HG02885 (cell line): Measurements from ENCODE around the gene SLC44A5.
"Not testable (repeated sequence)": the region's sequence is repeated elsewhere in the genome, so short reads cannot be mapped to it uniquely, and the experiment has no call there.

Experiments
- ATAC-seq: cut with Tn5 transposase; IDR thresholded peaks from one replicate; pipeline ENCODE4 v1.9.1; 2021; ENCODE audit warnings: mild to moderate bottlenecking; ENCODE audit not compliant: unreplicated experiment, poor library complexity

Gene SLC44A5

DNA sequence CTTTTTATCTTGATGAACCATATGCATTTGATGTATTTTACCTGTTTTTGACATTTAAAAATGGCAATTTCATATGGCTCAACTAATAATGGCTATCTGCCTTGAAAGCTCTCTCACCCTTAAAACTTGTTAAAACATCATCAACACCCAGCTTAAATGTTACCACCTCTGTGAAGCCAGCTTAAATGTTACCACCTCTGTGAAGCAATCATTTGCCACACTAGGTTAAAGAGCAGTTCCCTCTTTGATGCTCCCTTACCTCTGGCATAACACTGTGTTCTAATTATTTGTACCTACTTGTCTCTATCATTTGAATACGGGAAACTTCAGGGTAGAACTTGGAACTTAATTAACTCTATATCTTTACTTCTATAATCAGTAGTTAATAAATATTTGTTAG is 294.7 kb downstream of the SLC44A5 start:
- no peak for ATAC-seq

DNA sequence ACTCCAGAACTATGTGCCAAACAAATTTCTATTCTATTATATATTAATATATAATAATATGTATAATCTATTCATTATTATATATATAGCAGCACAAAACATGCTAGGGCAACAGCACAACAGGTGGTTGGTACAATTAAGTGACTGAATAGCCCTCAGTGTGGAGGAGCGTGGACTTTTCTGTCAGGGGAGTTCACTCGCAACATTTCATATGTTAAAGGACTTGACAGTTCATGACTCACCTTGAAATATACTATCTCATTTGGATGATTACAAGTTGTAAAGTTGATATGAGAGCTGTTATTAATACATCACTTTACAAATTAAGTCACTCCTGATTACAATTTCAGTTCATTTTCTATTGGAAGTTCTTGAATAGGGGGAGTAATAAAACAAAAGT is 298.3 kb downstream of the SLC44A5 start:
- ATAC-seq: no peak

DNA sequence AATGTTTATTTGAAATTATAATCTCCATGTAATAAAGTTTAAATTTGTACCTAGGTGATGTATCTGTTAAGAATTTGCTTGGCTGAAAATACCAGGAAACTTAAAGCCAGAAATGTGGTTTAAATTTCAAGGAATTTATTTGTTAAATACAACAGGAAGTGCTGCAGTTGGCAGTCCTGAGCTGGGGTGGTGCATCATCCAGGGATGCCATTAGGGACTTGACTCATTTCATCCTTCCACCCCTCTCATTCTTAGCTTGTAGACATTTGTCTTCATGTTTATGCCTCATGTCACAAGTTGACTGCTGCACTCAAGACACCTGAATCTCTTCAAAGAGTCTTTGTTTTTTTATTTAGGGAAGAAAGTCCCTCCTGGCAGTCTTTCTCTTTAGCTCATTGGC is 300.8 kb downstream of the SLC44A5 start:
- ATAC-seq: no peak

DNA sequence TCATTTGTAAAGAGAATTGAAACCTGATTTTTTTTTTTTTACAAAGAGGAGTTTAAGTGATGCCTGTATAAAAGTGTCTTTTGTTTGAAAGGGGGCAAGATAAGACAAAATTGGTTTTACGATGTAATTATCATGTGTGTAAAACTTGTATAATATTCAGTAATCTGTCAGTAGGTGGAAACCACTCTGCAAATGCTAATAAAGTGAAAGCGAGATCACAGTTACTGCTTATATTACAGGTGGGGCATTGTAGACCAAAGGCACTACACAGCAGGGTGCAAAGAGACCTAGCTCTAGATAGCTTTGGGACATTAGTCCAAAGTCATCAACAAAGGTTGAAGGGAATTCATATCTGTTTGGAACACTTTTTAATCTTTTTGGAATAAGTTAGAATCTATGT is 302.5 kb downstream of the SLC44A5 start:
- ATAC-seq: no peak

DNA sequence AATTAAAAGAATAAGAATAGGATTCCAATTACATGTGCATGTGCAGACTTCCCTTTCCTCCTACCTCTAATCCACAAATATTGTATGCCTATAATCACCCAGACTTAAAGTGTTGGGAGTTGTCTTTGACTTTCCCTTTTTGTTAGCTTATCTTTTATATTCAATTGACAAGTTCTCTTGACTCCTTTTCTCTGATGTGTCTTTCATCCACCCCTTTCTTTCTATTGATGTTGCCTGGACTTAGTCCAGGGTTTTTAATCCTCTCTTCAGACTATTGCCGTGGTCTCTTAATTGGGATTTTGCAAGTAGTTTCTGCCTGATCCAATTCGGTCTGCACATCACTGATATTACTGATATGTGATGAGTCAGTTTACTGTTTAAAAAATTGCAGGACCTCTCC is 305.9 kb downstream of the SLC44A5 start:
- no peak for ATAC-seq

DNA sequence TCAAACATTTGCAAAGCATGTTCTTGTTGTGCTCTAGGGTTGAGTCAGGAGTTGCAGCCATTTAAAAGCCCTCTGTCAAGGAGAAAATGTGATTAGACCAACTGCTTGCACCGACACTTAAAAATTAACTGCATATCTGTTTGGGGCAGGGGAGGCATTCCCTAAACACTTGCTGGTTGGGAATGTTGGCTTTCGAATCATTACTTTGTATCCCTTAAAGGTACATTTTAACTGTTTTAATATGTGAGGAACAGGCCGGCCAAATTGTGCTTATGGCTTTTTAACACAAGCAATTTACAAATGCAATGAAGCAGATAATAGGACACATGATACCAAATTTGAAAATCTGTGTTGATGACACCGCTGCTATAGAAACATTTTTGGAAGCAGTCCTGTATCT is 317.6 kb downstream of the SLC44A5 start:
- ATAC-seq: no peak

DNA sequence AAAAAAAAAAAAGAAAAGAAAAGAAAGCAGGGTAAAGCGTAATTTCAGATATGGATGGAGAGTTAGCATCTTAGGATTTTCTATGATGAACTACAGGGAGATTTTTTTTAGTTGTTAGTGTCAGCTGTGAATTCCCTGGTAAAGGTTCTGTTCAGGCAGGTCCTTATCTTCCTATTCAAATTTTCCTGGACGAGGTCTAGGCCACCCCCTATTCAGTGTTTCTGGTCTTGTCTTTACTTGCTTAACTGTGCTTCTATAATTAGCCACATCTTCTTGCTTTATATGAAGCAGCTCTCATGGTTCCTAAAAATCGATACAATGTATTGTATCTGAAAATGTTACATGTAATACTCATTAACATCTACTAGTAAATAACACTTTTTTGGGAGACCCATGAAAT is 318.9 kb downstream of the SLC44A5 start:
- ATAC-seq: no peak

DNA sequence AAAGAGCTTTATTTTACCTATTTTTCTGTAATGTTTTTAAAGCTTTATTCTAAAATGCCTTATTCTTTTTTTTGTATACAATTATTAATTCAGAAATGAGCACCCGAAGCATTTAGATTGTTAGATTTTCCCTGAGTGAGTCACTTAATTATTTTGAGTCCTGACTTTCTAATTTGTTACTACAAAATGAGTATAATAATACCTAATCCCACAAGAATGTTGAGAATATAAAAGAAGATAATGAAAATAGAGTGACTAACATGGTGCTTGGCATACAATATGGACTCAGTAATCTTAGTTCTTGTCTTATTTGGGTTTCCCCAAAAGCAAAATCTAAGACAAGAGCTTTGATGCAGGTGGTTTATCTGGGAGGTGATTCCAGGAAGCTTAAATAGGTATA is 334.5 kb downstream of the SLC44A5 start:
- no peak for ATAC-seq

DNA sequence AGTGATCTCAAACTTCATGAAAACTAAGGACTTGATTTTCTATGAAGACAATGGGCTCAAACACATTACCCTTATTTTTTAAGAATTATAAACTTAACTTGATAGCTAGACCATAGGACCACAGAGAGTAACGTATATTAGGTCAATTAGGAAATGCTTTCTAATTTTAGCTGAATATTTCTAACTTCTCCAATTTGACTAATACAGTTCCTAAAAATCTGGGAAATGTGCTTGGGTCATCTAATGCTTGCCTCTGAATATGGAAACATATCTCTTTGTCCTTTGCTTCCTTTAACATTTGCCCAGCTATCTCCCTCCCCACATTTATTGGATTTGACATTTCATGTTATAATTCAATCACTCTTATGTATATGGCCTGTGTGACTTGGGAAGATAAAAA is 335.3 kb downstream of the SLC44A5 start:
- no peak for ATAC-seq

DNA sequence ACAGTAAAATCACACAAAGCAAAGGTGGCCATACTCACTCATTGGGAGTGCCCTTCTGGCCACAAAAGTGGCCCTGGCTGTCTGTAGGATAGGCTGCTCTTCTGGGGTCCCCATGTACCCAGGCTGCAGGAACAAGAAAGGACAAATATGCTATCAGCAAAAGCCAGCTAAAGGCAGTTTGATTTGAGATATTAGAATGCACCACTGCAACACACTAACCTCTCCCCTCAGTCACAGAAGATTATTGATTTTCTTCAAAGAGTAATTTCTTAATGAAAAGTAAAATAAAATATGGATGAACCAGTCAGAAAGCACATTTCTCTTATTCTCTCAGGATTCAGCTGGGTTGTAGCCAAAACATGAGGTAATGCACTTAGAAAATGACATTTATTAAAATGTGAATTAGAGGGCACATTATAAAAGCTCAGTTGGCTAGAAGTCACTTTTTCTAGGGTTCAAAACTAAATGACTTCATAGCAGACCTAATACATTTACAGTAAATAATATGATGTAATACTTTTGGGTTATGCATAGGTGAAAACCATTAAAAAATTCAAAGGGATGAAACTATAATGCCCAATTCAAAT is 335.9 kb downstream of the SLC44A5 start:
- ATAC-seq: no peak

DNA sequence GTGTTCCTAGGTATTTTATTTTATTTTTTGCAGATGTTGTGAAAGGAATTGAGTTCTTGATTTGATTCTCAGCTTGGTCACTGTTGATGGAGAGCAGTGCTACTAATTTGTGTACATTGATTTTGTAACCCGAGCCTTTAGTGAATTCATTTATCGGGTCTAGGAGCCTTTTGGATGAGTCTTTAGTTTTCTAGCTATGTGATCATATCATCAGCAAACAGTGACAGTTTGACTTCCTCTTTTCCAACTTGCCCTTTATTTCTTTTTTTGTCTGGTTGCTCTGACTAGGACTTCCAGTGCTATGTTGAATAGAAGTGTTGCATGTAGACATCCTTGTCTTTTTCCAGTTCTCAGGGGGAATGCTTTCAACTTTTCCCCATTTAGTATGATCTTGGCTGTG is 337.8 kb downstream of the SLC44A5 start:
- ATAC-seq: no peak

DNA sequence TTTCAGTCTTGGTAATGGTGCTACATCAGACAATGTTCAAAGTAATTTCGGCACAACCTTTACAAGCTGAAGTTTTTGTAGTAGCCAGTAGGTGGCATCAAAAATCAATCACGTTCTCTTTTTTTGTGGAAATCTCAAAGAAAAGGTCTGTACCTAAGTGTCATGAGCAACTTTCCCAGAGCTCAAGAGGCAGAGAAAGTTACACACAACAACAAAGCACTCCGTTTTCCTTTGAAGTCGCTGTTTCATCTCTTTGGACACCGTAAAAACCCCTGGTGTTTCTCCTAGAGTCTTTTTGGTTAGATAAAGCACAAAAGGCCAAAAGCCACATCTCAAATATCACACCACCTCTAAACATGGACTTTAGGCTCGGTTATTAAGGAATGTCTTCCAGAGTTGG is 345.1 kb downstream of the SLC44A5 start:
- peak; percentile 93 for ATAC-seq

DNA sequence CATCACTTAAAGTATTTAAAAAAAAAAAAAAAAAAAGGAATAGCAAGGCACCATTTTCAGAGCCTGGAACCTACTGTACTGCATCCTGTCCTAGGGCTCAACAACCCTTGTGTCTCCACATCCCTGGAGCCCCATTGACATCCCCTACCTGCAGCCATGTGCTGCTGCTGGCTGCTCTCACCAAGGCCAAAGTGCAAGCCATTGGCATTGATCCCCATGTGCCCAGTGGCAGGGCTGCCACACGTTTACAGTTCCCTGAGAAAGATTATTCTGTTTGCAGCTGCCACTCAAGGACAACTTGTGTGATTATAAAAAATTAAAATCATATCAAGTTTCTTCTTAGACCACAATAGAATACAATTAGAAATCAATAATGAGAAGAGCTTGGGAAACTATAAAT is 346.8 kb downstream of the SLC44A5 start:
- ATAC-seq: no peak

DNA sequence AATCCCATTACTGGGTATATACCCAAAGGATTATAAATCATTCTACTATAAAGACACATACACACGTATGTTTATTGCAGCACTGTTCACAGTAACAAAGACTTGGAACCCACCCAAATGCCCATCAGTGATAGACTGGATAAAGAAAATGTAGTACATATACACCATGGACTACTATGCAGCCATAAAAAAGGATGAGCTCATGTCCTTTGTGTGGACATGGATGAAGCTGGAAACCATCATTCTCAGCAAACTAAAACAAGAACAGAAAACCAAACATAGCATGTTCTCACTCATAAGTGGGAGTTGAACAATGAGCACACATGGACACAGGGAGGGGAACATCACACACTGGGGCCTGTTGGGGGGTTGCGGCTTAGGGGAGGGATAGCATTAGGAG is 347.3 kb downstream of the SLC44A5 start:
- ATAC-seq: not testable (repeated sequence)

DNA sequence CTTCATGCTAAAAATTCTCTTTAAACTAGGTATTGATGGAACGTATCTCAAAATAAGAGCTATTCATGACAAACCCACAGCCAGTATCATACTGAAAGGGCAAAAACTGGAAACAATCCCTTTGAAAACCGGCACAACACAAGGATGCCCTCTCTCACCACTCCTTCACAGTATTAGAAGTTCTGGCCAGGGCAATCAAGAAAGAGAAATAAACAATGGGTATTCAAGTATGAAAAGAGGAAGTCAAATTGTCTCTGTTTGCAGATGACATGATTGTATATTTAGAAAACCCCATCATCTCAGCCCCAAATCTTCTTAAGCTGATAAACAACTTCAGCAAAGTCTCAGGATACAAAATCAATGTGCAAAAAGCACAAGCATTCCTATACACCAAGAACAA is 349.0 kb downstream of the SLC44A5 start:
- ATAC-seq: not testable (repeated sequence)

DNA sequence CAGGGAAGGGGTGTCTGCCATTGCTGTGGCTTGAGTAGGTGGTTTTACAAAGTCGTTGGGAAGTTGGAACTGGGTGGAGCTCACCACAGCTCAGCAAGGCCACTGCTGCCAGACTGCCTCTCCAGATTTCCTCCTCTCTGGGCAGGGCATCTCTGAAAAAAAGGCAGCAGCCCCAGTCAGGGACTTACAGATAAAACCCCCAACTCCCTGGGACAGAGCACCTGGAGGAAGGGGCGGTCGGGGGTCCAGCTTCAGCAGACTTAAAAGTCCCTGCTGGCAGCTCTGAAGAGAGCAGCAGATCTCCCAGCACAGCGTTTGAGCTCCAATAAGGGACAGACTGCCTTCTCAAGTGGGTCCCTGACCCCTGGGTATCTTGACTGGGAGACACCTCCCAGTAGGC is 352.6 kb downstream of the SLC44A5 start:
- ATAC-seq: no peak

DNA sequence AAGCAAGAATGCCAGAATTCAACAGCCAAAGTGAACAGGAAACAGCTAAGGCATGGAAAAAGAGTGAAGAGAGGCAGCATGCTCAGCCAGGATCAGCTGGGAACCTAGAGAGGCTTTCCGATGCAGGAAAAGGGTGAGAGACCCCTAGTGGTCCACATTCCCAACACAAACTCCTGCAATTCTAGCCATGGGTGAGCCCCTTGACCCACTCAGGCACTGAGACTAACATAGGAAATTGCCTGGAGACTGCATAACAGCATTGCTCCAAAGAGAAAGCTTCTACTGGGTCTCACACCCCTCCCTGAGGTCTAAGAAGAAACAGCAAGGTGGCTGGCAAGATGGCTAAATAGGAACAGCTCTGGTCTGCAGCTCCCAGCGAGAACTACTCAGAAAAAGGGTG is 353.5 kb downstream of the SLC44A5 start:
- no peak for ATAC-seq

DNA sequence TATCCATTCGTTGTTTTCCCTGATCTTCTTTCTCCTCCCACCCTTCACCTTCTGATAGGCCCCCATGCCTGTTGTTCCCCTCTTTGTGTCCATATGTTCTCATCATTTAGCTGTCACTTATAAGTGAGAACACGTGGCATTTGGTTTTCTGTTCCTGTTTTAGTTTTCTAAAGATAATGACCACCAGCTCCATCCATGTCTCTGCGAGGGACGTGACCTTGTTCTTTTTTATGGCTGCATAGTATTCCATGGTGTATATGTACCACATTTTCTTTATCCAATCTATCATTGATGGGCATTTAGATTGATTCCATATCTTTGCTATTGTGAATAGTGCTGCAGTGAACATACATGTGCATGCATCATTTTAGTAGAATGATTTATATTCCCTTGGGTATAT is 360.8 kb downstream of the SLC44A5 start:
- ATAC-seq: not testable (repeated sequence)

DNA sequence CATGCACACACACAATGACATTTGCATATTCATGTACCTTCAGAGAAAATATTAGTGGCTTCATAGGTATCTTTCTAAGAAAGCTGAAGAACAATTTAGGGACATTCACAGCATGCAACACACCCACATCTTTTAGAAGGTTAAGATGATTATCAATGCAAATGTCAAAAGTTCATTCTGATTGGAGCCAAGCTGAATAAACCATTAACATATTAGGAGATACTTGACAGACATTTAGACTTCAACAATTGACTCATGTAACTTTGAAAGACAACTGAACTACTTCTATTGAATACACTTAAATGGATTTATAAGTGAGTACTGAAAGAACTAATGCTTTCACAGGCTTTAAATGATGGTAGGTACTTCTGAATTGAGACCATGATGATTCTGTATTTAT is 365.7 kb downstream of the SLC44A5 start:
- no peak for ATAC-seq

DNA sequence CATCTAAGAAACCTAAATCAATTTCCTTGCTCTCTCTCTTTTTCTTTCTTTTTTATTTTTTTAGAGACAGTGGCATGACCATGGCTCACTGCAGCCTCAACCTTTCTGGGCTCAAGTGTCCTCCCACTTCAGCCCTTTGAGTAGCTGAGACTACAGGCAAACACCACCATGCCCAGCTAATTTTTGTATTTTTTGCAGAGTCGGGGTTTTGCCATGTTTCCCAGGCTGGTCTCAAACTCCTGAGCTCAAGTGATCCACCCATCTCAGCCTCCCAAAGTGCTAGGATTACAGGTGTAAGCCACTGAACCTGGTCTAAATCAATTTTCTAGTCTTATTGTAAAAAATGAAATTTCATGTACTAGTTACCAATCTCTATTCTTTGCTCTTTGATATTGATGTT is 367.8 kb downstream of the SLC44A5 start:
- no peak for ATAC-seq

DNA sequence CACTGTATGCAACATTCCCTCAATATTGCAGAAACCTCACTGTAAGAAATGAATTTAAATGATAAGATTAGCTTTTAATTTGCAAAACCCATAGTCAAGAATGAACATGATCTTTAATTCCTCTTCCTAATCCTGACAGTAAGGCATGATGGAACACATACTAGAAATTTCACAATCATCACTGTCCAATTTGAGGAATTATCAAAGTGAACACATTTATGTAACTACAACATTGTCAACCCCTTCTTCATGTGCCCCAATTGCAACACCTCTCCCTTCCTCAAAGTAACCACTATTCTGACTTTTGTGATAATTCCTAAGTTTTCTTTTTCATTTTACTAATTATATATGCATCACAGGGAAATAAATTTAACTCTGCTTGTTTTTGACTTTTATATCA is 373.6 kb downstream of the SLC44A5 start:
- ATAC-seq: no peak

DNA sequence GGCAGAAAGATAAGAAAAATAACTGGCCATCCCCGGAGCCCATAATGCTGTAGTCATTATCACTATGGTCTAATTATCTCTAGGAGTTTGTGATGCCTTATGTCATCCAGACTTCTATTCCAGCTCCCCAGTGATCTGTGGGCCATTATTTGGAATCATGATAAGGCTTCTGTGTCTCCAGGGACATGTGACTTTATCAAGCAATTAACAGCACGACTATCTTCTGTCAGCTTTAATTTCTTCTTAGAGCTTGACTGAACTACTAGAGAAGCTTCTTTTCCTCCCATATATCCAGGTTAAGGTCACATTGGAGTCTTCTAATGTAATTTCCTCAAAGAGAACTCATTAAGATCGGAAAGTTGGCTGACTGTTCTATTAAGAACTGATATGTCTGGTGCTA is 376.4 kb downstream of the SLC44A5 start:
- no peak for ATAC-seq

DNA sequence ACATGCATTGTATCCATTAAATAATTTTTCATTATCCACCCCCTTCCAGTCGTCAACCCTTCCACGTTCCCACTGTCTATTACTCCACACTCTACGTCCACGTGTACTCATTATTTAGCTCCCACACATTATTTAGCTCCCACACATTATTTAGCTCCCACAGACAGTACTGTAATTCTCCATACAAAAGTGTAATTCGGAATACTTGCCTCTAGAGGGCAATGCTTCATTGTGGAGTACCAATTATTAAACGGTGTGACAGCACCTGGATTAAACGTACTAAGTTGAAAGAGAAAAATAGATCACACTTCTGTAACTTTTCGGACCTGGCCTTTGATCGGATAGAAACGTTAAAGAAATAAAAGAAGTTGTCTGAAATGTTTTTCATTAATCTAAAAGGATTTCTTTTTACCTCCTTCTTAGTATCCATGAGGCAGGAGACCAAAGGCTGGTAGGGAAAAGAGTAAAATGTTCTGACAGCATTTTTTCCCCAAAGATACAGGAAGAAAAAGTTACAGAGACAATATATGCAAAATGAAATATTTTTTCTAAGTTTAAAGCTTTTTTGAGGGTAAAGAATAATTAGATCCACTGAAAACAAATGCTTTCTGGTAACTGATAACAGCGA is 377.5 kb downstream of the SLC44A5 start:
- ATAC-seq: peak; percentile 96
